Effector CD4-positive, alpha-beta T cell (primary cell): ENCODE measurements around the gene TSPYL4.
"Not testable (repeated sequence)": the region's sequence is repeated elsewhere in the genome, so short reads cannot be mapped to it uniquely, and the experiment has no call there.

Experiments used
- DNase-seq: peaks from one replicate; pipeline ENCODE4 v3.0.0-alpha.2; 2020
- total RNA-seq: gene quantifications from one replicate; lab custom pipeline; 2026; lab: John Stamatoyannopoulos, UW

Gene TSPYL4
- 148 reads per million, percentile 89 among the genes with 10 or more reads in this experiment for total RNA-seq

- DNase-seq = peak; percentile 92
Observed at GRCh38 chr6:116253505-116254296, at the start of gene TSPYL4. Gene TSPYL4, minus strand, starts transcription at chr6:116254075. Its CDS starts 67 bp downstream, at chr6:116254008.

GRCh38 chr6:116301104-116301503 is 47.2 kb upstream of the TSPYL4 start:
- DNase-seq = no peak

- no peak for DNase-seq
Observed at GRCh38 chr6:116300566-116300965, 46.7 kb upstream of the TSPYL4 start.

GRCh38 chr6:116298973-116299372 is 45.1 kb upstream of the TSPYL4 start:
- no peak for DNase-seq

- DNase-seq = no peak
Observed at GRCh38 chr6:116298273-116298672, 44.4 kb upstream of the TSPYL4 start.

GRCh38 chr6:116292553-116292952 is 38.7 kb upstream of the TSPYL4 start:
- DNase-seq = no peak

GRCh38 chr6:116291701-116292396 is 38.0 kb upstream of the TSPYL4 start:
- no peak for DNase-seq

- DNase-seq = no peak
Observed at GRCh38 chr6:116290799-116291198, 36.9 kb upstream of the TSPYL4 start.

- no peak for DNase-seq
Observed at GRCh38 chr6:116289876-116290275, 36.0 kb upstream of the TSPYL4 start.

- DNase-seq = no peak
Observed at GRCh38 chr6:116287689-116288282, 33.9 kb upstream of the TSPYL4 start.

- no peak for DNase-seq
Observed at GRCh38 chr6:116286773-116287358, 33.0 kb upstream of the TSPYL4 start.

- DNase-seq = not testable (repeated sequence)
Observed at GRCh38 chr6:116284984-116285383, 31.1 kb upstream of the TSPYL4 start.

- no peak for DNase-seq
Observed at GRCh38 chr6:116283191-116283590, 29.3 kb upstream of the TSPYL4 start.

GRCh38 chr6:116282698-116283097 is 28.8 kb upstream of the TSPYL4 start:
- DNase-seq = no peak

GRCh38 chr6:116280933-116281316 is 27.1 kb upstream of the TSPYL4 start:
- no peak for DNase-seq

GRCh38 chr6:116280161-116280932 is 26.5 kb upstream of the TSPYL4 start:
- DNase-seq = no peak

- peak; percentile 93 for DNase-seq
Observed at GRCh38 chr6:116279232-116280160, 25.6 kb upstream of the TSPYL4 start, which contains the start of gene TSPYL1. Gene TSPYL1, minus strand, starts transcription at chr6:116279930. Its CDS starts 100 bp downstream, at chr6:116279830.

GRCh38 chr6:116278854-116279231 is 25.0 kb upstream of the TSPYL4 start:
- no peak for DNase-seq

GRCh38 chr6:116278481-116278829 is 24.6 kb upstream of the TSPYL4 start:
- no peak for DNase-seq

GRCh38 chr6:116277124-116277523 is 23.2 kb upstream of the TSPYL4 start:
- no peak for DNase-seq

- DNase-seq = no peak
Observed at GRCh38 chr6:116271149-116271708, 17.4 kb upstream of the TSPYL4 start.
